Mesodermal cell (in vitro differentiated cells): ENCODE data around the gene SLC4A3.

Experiments
- H3K27ac ChIP-seq: 2 replicates; pipeline ENCODE4 v1.7.0; 2013; ENCODE audit warnings: mild to moderate bottlenecking, low read depth, low read length, moderate library complexity; ENCODE audit not compliant: severe bottlenecking
- H3K36me3 ChIP-seq: 2 replicates; pipeline ENCODE4 v1.7.1; 2013; ENCODE audit warnings: mild to moderate bottlenecking, low read length, moderate library complexity; ENCODE audit not compliant: control insufficient read depth, insufficient read depth
- H3K4me1 ChIP-seq: one replicate; pipeline ENCODE4 v1.7.1; 2013; ENCODE audit warnings: mild to moderate bottlenecking, low read length; ENCODE audit not compliant: insufficient read depth, control insufficient read depth, poor library complexity, severe bottlenecking
- H3K4me3 ChIP-seq: 2 replicates; pipeline ENCODE4 v1.7.0; 2013; ENCODE audit warnings: low read length, control low read depth, mild to moderate bottlenecking; ENCODE audit not compliant: insufficient read depth, poor library complexity, severe bottlenecking; ENCODE audit errors: extremely low read depth
- H3K9me3 ChIP-seq: 2 replicates; pipeline ENCODE4 v1.7.1; 2013; ENCODE audit warnings: mild to moderate bottlenecking, low read length, moderate library complexity; ENCODE audit not compliant: control insufficient read depth
- WGBS, 2 experiments: methylation state at CpG; one replicate each; pipeline ENCODE4 v1.1.5; 2013; ENCODE audit warnings: missing lambda C conversion rate in 2 of 2; ENCODE audit not compliant: insufficient coverage in 2 of 2; 5-methylcytosine and 5-hydroxymethylcytosine counted together

The SLC4A3 gene

GRCh38 chr2:219691571-219691970 is 64.1 kb downstream of the SLC4A3 start:
- 75 to 93% methylated on average over 5 to 8 of the region's 10 CpGs for WGBS, 2 experiments
- H3K9me3 ChIP-seq = no peaks in the 10 kb centered on the region
- H3K36me3 ChIP-seq = no peaks in the 10 kb centered on the region
- H3K27ac ChIP-seq = no peak overlapping the region
- peaks cover 18% of the 10 kb centered on the region for H3K4me1 ChIP-seq
- H3K4me3 ChIP-seq = no peak overlapping the region
